ENCODE data around the gene PGBD4.

PGBD4 gene

GRCh38 chr15:34079904-34080303, 22.0 kb upstream of the PGBD4 start:
- POLR2A ChIA-PET, result no interaction called here
- no peak for DNase-seq (ENCODE audit: extremely low spot score)
- CTCF ChIA-PET, result interaction anchor here (0.8 to 1.0 kb wide), 2 partner anchors 16 to 17 kb away, joined by 3 to 5 read pairs; no protein-coding TSS in a partner anchor
- TF ChIP-seq, protein P1, sequence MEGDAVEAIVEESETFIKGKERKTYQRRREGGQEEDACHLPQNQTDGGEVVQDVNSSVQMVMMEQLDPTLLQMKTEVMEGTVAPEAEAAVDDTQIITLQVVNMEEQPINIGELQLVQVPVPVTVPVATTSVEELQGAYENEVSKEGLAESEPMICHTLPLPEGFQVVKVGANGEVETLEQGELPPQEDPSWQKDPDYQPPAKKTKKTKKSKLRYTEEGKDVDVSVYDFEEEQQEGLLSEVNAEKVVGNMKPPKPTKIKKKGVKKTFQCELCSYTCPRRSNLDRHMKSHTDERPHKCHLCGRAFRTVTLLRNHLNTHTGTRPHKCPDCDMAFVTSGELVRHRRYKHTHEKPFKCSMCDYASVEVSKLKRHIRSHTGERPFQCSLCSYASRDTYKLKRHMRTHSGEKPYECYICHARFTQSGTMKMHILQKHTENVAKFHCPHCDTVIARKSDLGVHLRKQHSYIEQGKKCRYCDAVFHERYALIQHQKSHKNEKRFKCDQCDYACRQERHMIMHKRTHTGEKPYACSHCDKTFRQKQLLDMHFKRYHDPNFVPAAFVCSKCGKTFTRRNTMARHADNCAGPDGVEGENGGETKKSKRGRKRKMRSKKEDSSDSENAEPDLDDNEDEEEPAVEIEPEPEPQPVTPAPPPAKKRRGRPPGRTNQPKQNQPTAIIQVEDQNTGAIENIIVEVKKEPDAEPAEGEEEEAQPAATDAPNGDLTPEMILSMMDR (IDR thresholded peaks at IDR 0.05; ENCODE audit: control extremely low read depth, extremely low read depth, low read depth, missing control alignments), result no peak

DNA sequence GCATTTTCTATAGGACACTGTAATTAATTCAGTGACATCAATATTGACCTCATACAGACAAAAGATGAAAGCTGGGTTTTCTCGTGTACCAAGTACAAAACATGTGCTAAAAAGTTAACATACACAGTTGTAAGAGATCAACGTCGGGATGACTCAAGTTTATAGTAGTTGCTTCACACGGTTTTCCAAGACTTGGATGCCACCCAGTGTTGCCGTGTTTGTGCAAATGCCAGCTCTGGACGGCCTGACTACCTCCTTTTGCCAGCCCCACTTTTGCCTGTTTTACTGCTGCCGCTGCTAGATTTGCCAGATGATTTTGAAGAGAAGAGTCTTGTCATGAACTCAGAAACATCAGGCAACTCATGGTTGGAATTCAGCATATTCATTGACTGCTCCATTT, 17.8 kb upstream of the PGBD4 start:
- CTCF ChIA-PET, result interaction anchor here (1.2 to 1.3 kb wide), 2 partner anchors 11 to 20 kb away, joined by 4 read pairs; no protein-coding TSS in a partner anchor
- TF ChIP-seq, protein P1 (IDR thresholded peaks at IDR 0.05; ENCODE audit: control extremely low read depth, extremely low read depth, low read depth, missing control alignments), result no peak
- DNase-seq (ENCODE audit: extremely low spot score), result no peak
- POLR2A ChIA-PET, result no interaction called here

GRCh38 chr15:34085746-34086145, 16.1 kb upstream of the PGBD4 start:
- ChIA-PET CTCF (interaction anchor here (0.9 to 1.6 kb wide), 3 partner anchors 14 to 81 kb away, joined by 3 to 5 read pairs (median 4); no protein-coding TSS in a partner anchor), POLR2A (no interaction called here)
- no peak for DNase-seq (ENCODE audit: extremely low spot score)
- TF ChIP-seq, protein P1 (IDR thresholded peaks at IDR 0.05; ENCODE audit: control extremely low read depth, extremely low read depth, low read depth, missing control alignments), result no peak

- TF ChIP-seq, protein P1 (IDR thresholded peaks at IDR 0.05; ENCODE audit: control extremely low read depth, extremely low read depth, low read depth, missing control alignments), result no peak
- ChIA-PET POLR2A (no interaction called here), CTCF (interaction anchor here (0.7 to 1.7 kb wide), 3 partner anchors 10 to 110 kb away, joined by 3 to 8 read pairs (median 4); partner anchors contain the start of gene KATNBL1)
- no peak for DNase-seq (ENCODE audit: extremely low spot score)
Observed at GRCh38 chr15:34099914-34100313, 2.0 kb upstream of the PGBD4 start.

DNA sequence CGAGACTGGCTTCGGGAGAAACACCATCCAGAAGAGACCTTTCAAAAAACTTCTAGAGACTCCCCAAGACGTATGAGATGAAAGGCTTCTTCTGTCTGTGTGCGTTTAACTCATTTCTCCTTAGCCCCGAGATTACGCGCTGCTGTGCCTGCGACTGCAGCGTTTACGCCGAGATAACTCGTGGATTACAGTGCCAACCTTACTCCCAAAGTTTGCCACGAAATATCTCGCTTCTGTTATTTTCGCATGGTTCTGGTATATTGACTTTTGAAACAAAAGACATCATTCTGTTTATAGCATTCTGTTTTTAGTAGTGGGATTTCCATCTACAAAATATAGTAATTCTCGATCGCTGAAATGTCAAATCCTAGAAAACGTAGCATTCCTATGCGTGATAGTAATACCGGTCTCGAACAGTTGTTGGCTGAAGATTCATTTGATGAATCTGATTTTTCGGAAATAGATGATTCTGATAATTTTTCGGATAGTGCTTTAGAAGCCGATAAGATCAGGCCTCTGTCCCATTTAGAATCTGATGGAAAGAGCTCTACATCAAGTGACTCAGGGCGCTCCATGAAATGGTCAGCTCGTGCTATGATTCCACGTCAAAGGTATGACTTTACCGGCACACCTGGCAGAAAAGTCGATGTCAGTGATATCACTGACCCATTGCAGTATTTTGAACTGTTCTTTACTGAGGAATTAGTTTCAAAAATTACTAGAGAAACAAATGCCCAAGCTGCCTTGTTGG, 467 bp downstream of the PGBD4 start:
- ChIA-PET CTCF (interaction anchor here (1.0 to 1.3 kb wide), 4 partner anchors 17 to 485 kb away, joined by 3 to 7 read pairs (median 4); partner anchors contain the start of gene KATNBL1), POLR2A (interaction anchor here (1.1 kb wide), 1 partner anchor 21 kb away, joined by 3 read pairs; no protein-coding TSS in a partner anchor)
- DNase-seq (ENCODE audit: extremely low spot score), result no peak
- TF ChIP-seq, protein P1 (IDR thresholded peaks at IDR 0.05; ENCODE audit: control extremely low read depth, extremely low read depth, low read depth, missing control alignments), result no peak

DNA sequence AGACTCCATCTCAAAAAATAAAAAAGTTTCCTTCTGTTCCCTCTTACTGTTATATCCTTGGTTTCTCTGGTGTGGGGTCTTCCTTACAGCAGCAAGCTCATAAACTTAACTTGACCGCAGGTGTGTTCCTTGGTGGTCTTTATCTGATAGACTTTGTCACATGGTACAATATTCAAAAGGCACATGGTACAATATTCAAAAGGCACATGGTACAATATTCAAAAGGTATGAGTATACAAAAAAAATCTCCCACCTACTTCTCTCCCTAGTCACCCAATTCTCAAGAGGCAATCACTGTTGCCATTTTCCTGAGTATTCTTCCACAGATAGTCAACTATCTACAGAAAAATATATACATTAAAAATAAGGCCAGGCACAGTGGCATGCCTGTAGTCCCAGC, 4.5 kb downstream of the PGBD4 start:
- POLR2A ChIA-PET, result no interaction called here
- no peak for DNase-seq (ENCODE audit: extremely low spot score)
- TF ChIP-seq, protein P1 (IDR thresholded peaks at IDR 0.05; ENCODE audit: control extremely low read depth, extremely low read depth, low read depth, missing control alignments), result no peak
- CTCF ChIA-PET, result interaction anchor here (0.9 to 4.9 kb wide), 5 partner anchors 60 to 115 kb away, joined by 3 to 64 read pairs (median 4); partner anchors contain the start of gene KATNBL1

Data from GM10248 (cell line).